HEK293 (cell line): ENCODE results near the gene ATAD2B.

Source experiments
- CTCF ChIA-PET: fragments of 350-600 bp; formaldehyde crosslinking; extraction: SDS; loops from one replicate; lab custom pipeline; 2021; ENCODE audit warnings: antibody characterized with exemption; lab: Yijun Ruan, JAX
- POLR2A ChIA-PET: fragments of 300-600 bp; formaldehyde crosslinking; extraction: SDS; loops from one replicate; lab custom pipeline; 2020; ENCODE audit warnings: antibody characterized with exemption, inconsistent platforms; lab: Yijun Ruan, JAX
- H3K27ac ChIP-seq: fragments of 200-500 bp; sonication (Bioruptor generic); 2 replicates; pipeline ENCODE4 v1.5.1; 2014; ENCODE audit warnings: low read depth, low read length, control low read depth, inconsistent platforms; ENCODE audit errors: extremely low read depth
- H3K36me3 ChIP-seq, 2 experiments: fragments of 200-500 bp in 1 of 2; sonication (Bioruptor generic) in 1 of 2; 1 replicate in 1 of 2; 2 replicates in 1 of 2; pipeline ENCODE4 v1.5.1; 2014 to 2017; ENCODE audit warnings: inconsistent platforms in 2 of 2, low read length in 2 of 2; ENCODE audit not compliant: control insufficient read depth in 2 of 2, insufficient read depth in 1 of 2
- H3K4me1 ChIP-seq: fragments of 200-500 bp; sonication (Bioruptor generic); 2 replicates; pipeline ENCODE4 v1.5.1; 2014; ENCODE audit warnings: mild to moderate bottlenecking, low read length, inconsistent platforms; ENCODE audit not compliant: control insufficient read depth, insufficient read depth
- H3K4me3 ChIP-seq: 2 replicates; pipeline ENCODE4 v1.5.1; 2011; ENCODE audit warnings: low read depth, mild to moderate bottlenecking, control low read depth, low read length, moderate library complexity
- H3K9me3 ChIP-seq: fragments of 200-500 bp; sonication (Bioruptor generic); 2 replicates; pipeline ENCODE4 v1.5.1; 2014; ENCODE audit warnings: low read depth, low read length, inconsistent platforms; ENCODE audit not compliant: control insufficient read depth, insufficient read depth
- REPIN1 ChIP-seq: fragments of 450-650 bp; formaldehyde crosslinking; IDR thresholded peaks from 2 replicates; pipeline ENCODE4 v1.5.1; 2017; ENCODE audit warnings: missing biosample characterization, missing genetic modification characterization, low read depth
- SCRT1 ChIP-seq: fragments of 450-650 bp; formaldehyde crosslinking; IDR thresholded peaks from 2 replicates; pipeline ENCODE4 v1.5.1; 2016; ENCODE audit warnings: missing biosample characterization, missing genetic modification characterization, borderline replicate concordance
- SCRT2 ChIP-seq: fragments of 450-650 bp; formaldehyde crosslinking; IDR thresholded peaks from 2 replicates; pipeline ENCODE4 v1.5.1; 2016; ENCODE audit warnings: missing biosample characterization, missing genetic modification characterization
- WT1 ChIP-seq: fragments of 450-650 bp; formaldehyde crosslinking; IDR thresholded peaks from 2 replicates; pipeline ENCODE4 v1.5.1; 2016; ENCODE audit warnings: missing biosample characterization, missing genetic modification characterization
- ZBTB11 ChIP-seq: fragments of 450-650 bp; formaldehyde crosslinking; conservative IDR thresholded peaks from 2 replicates; pipeline ENCODE4 v1.5.1; 2016; ENCODE audit warnings: low read depth, missing biosample characterization, missing genetic modification characterization
- ZEB2 ChIP-seq: fragments of 450-650 bp; formaldehyde crosslinking; IDR thresholded peaks from 2 replicates; pipeline ENCODE4 v1.5.1; 2016; ENCODE audit warnings: missing biosample characterization, missing genetic modification characterization
- ZNF433 ChIP-seq: fragments of 450-650 bp; formaldehyde crosslinking; IDR thresholded peaks from 2 replicates; pipeline ENCODE4 v1.5.1; 2016; ENCODE audit warnings: missing biosample characterization, missing genetic modification characterization, low read depth
- ZNF488 ChIP-seq: fragments of 450-650 bp; formaldehyde crosslinking; IDR thresholded peaks from 2 replicates; pipeline ENCODE4 v1.5.1; 2016; ENCODE audit warnings: missing biosample characterization, missing genetic modification characterization
- ZNF555 ChIP-seq: fragments of 450-650 bp; formaldehyde crosslinking; conservative IDR thresholded peaks from 2 replicates; pipeline ENCODE4 v1.5.1; 2017; ENCODE audit warnings: missing biosample characterization, mild to moderate bottlenecking, missing genetic modification characterization, inconsistent platforms
- ZNF626 ChIP-seq: fragments of 450-650 bp; sonication (Bioruptor Pico); formaldehyde crosslinking; IDR thresholded peaks from 2 replicates; pipeline ENCODE4 v1.5.1; 2018; ENCODE audit warnings: missing biosample characterization, missing genetic modification characterization, inconsistent platforms
- ZNF664 ChIP-seq: fragments of 450-650 bp; formaldehyde crosslinking; IDR thresholded peaks from 2 replicates; pipeline ENCODE4 v1.5.1; 2016; ENCODE audit warnings: missing biosample characterization, missing genetic modification characterization
- ZNF791 ChIP-seq: fragments of 450-650 bp; formaldehyde crosslinking; IDR thresholded peaks from 2 replicates; pipeline ENCODE4 v1.5.1; 2016; ENCODE audit warnings: missing biosample characterization, missing genetic modification characterization
- ZSCAN23 ChIP-seq: fragments of 450-650 bp; formaldehyde crosslinking; IDR thresholded peaks from 2 replicates; pipeline ENCODE4 v1.5.1; 2016; ENCODE audit warnings: missing biosample characterization, missing genetic modification characterization
- TF ChIP-seq, protein P1 (sequence below): fragments of 450-650 bp; formaldehyde crosslinking; IDR thresholded peaks from 2 replicates; pipeline ENCODE4 v1.5.1; 2016; ENCODE audit warnings: missing biosample characterization, missing genetic modification characterization
- TF ChIP-seq, protein P2 (sequence below): fragments of 450-650 bp; formaldehyde crosslinking; IDR thresholded peaks from 2 replicates; pipeline ENCODE4 v1.5.1; 2016; ENCODE audit warnings: missing biosample characterization, missing genetic modification characterization

The ATAD2B gene

DNA sequence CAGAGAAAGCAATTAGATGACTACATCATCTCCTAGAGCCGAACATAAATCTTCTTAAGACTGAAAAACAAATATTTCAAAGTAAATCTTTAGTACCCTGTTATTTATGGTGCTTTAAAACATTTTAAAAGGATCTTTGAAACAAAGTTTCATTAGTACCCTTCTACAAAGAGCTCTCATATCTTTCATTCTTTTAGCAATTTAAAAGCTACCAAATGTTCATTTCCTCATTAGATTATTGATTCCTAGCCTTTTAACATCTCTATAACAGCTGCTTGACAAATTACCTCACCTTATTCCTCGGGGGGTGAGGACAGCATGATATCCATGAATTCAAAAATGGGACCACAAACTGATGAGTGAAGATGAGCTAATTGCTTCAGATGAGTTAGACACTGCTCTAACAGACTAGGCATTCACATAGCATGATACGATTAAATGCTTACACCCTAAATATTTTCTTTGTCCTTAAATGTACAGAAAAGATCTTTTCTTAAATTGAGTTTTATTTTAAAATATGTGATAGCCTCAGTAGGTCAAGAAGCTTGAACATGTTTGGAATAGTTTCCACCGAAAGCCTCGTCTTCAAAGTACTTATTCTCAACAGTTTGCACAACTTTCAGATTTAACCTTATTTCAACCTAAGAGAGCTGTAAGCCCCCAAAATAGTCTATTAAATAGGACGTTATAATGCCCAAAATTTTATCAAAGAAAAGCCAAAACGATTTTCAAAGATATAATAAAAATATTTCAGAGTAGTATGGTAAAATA lies 2.1 kb downstream of the ATAD2B start (continued):
- TF ChIP-seq, protein P1, sequence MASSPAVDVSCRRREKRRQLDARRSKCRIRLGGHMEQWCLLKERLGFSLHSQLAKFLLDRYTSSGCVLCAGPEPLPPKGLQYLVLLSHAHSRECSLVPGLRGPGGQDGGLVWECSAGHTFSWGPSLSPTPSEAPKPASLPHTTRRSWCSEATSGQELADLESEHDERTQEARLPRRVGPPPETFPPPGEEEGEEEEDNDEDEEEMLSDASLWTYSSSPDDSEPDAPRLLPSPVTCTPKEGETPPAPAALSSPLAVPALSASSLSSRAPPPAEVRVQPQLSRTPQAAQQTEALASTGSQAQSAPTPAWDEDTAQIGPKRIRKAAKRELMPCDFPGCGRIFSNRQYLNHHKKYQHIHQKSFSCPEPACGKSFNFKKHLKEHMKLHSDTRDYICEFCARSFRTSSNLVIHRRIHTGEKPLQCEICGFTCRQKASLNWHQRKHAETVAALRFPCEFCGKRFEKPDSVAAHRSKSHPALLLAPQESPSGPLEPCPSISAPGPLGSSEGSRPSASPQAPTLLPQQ (tag by site-specific recombination): 0 out of 2 replicates have a peak, but pooled peaks have one; percentile 36
- TF ChIP-seq WT1 (0 out of 2 replicates have a peak, but pooled peaks have one; percentile 11), ZEB2 (tag by site-specific recombination) (peak; percentile 68)
- TF ChIP-seq, protein P2, sequence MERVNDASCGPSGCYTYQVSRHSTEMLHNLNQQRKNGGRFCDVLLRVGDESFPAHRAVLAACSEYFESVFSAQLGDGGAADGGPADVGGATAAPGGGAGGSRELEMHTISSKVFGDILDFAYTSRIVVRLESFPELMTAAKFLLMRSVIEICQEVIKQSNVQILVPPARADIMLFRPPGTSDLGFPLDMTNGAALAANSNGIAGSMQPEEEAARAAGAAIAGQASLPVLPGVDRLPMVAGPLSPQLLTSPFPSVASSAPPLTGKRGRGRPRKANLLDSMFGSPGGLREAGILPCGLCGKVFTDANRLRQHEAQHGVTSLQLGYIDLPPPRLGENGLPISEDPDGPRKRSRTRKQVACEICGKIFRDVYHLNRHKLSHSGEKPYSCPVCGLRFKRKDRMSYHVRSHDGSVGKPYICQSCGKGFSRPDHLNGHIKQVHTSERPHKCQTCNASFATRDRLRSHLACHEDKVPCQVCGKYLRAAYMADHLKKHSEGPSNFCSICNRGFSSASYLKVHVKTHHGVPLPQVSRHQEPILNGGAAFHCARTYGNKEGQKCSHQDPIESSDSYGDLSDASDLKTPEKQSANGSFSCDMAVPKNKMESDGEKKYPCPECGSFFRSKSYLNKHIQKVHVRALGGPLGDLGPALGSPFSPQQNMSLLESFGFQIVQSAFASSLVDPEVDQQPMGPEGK (tag by site-specific recombination): peak; percentile 49

- ChIA-PET CTCF (interaction anchor here (0.6 to 1.5 kb wide), 5 partner anchors 8 to 168 kb away, joined by 3 to 8 read pairs (median 4); partner anchors contain the start of gene ATAD2B), POLR2A (interaction anchor here (1.6 kb wide), 1 partner anchor 8 kb away, joined by 7 read pairs; the partner anchor contains the start of gene ATAD2B)
- TF ChIP-seq ZNF791 (tag by site-specific recombination) (no peak), ZBTB11 (tag by site-specific recombination) (no peak), ZNF664 (tag by site-specific recombination) (peak; percentile 55; the same call in 1 of the 2 replicates), ZNF488 (tag by site-specific recombination) (no peak), ZSCAN23 (no peak), SCRT1 (tag by site-specific recombination) (peak; percentile 72; the same call in 1 of the 2 replicates), ZNF555 (tag by site-specific recombination) (no peak), ZNF626 (no peak), ZNF433 (no peak), REPIN1 (tag by site-specific recombination) (no peak), SCRT2 (peak; percentile 88)
- Histone ChIP-seq H3K27ac (no peak overlapping the region), H3K36me3 (no peaks in the 10 kb centered on the region), H3K4me3 (no peak overlapping the region), H3K4me1 (peaks cover 25% of the 10 kb centered on the region), H3K9me3 (no peaks in the 10 kb centered on the region)
Observed at GRCh38 chr2:23918837-23919489, 8.0 kb downstream of the ATAD2B start.
